K562 (cell line): ENCODE data around the gene HSD11B2.

Source experiments
- FIP1L1 ChIP-seq: fragments of 200-400 bp; formaldehyde crosslinking; IDR thresholded peaks from 2 replicates; pipeline ENCODE4 v1.6.1; 2018; ENCODE audit warnings: mild to moderate bottlenecking, low read depth, low read length; ENCODE audit not compliant: poor library complexity, severe bottlenecking
- JUN ChIP-seq, 2 experiments: sonication (generic) in 1 of 2; formaldehyde crosslinking in 1 of 2; IDR thresholded peaks; 2 replicates each; pipeline versions ENCODE4 v1.6.1 to v1.8.0; 2012 to 2022; ENCODE audit warnings: borderline replicate concordance in 2 of 2, mild to moderate bottlenecking in 2 of 2, improper control_type of control experiment in 1 of 2, low read depth in 1 of 2, low read length in 1 of 2, missing genetic modification reagents in 1 of 2
- MEIS2 ChIP-seq: fragments of 450-650 bp; IDR thresholded peaks from 2 replicates; pipeline ENCODE4 v1.6.1; 2014; ENCODE audit warnings: mild to moderate bottlenecking; ENCODE audit not compliant: partially characterized antibody
- POLR2A ChIP-seq: fragments of 450-650 bp; conservative IDR thresholded peaks from 2 replicates; pipeline ENCODE4 v1.6.1; 2016
- POLR2AphosphoS5 ChIP-seq: IDR thresholded peaks from 2 replicates; pipeline ENCODE4 v1.6.1; 2011; ENCODE audit warnings: mild to moderate bottlenecking, low read depth, low read length, moderate library complexity; ENCODE audit not compliant: control insufficient read depth, insufficient read depth
- RNF2 ChIP-seq: sonication (generic); IDR thresholded peaks from 2 replicates; pipeline ENCODE4 v1.6.1; 2016
- ZNF655 ChIP-seq: fragments of 250-450 bp; sonication (Bioruptor Pico); IDR thresholded peaks from 2 replicates; pipeline ENCODE4 v1.5.0; 2021

DNA sequence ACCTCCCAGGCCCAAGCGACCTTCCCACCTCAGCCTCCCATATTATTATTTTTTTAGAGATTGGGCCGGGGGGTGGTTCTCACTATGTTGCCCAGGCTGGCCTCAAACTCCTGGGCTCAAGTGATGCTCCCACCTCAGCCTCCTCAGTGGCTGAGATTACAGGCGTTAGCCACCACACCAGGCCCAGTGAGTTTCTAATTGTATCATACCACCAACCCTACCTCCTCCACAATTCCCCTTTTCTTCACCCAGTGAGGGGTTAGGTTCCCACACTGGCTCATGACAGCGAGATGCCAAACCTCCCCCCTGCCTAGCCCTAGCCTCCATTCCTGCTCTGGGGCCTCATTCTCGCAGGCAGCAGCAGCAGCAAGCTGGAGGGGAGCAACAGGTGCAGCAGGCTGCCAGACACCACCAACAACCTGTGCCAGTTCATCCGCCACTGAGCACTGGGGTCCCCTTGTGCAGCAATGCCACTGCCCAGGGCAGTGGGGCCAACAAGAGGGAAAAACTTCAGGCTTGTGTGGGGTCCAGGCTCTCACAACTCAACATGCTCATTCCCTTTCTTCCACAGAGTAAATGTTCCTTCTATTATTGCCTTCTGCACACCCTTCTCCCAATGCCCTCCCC lies 41.0 kb downstream of the HSD11B2 start:
- TF ChIP-seq POLR2A = no peak
- TF ChIP-seq JUN (IDR thresholded peaks at IDR 0.05; ENCODE audit: borderline replicate concordance, low read depth, low read length) = no peak
- no peak for TF ChIP-seq JUN (CRISPR knock-in tag; IDR thresholded peaks at IDR 0.05; ENCODE audit: borderline replicate concordance)
- TF ChIP-seq RNF2 = no peak
- TF ChIP-seq POLR2AphosphoS5 = no peak
- TF ChIP-seq FIP1L1 = no peak
- no peak for TF ChIP-seq ZNF655
- TF ChIP-seq MEIS2 = no peak
